HCT116 (cell line): ENCODE measurements around the gene DEFB123. TPM values are rescaled to one million over a fixed set of nuclear protein-coding genes. Genes with fewer than 3 reads are reported as not detected.

Experiments
- ATAC-seq: fragments of 200-7000 bp; cut with Tn5 transposase; 2 replicates; pipeline ENCODE4 v1.9.1; 2020; ENCODE audit warnings: mild to moderate bottlenecking, moderate library complexity
- BruUV-seq: library from RNA; stranded (reverse); fragments of 400-500 nt; replicated peaks from 2 replicates; lab custom pipeline; 2021; lab: Mats Ljungman, UMichigan
- CTCF ChIA-PET: fragments of 300-600 bp; sonication (Branson Sonifier 250); formaldehyde crosslinking; loops from one replicate; lab custom pipeline; 2021; ENCODE audit warnings: antibody characterized with exemption; lab: Charles Lee
- POLR2A ChIA-PET: fragments of 300-600, 350-600 bp; sonication (Branson Sonifier 250); formaldehyde crosslinking; loops from one replicate; lab custom pipeline; 2021; ENCODE audit warnings: antibody characterized with exemption; lab: Charles Lee
- RAD21 ChIA-PET, 2 experiments: fragments of 300-600 bp; sonication (Branson Sonifier 250); formaldehyde crosslinking; loops; one replicate each; lab custom pipeline; 2023; ENCODE audit warnings: low total read pairs in 2 of 2; ENCODE audit not compliant: uncharacterized antibody in 2 of 2, unreplicated experiment in 2 of 2, low non-redundant PET in 1 of 2; lab: Charles Lee
- DNase-seq: peaks from one replicate; pipeline ENCODE4 v3.0.0-alpha.2; 2010; ENCODE audit warnings: low read depth, low spot score
- H2AFZ ChIP-seq: fragments of 200-600 bp; shearing (Covaris generic), sonication (generic); 2 replicates; pipeline ENCODE4 v1.6.1; 2017; ENCODE audit warnings: low read depth, mixed run types, mixed read lengths, antibody characterized with exemption, low read length; ENCODE audit not compliant: poor library complexity, severe bottlenecking
- H3K27ac ChIP-seq: 2 replicates; pipeline ENCODE4 v1.5.1; 2012; ENCODE audit warnings: low read depth, low read length
- H3K27me3 ChIP-seq: fragments of 200-600 bp; sonication (generic); 2 replicates; pipeline ENCODE4 v1.6.1; 2016; ENCODE audit warnings: mixed run types, low read length, mixed read lengths; ENCODE audit not compliant: insufficient read depth
- H3K36me3 ChIP-seq, 2 experiments: fragments of 200-500 bp in 1 of 2; fragments of 200-600 bp in 1 of 2; sonication (Bioruptor generic) in 1 of 2; sonication (generic) in 1 of 2; 2 replicates each; pipeline versions ENCODE4 v1.5.1 to v1.6.1; 2014 to 2016; ENCODE audit warnings: low read length in 2 of 2, inconsistent platforms in 1 of 2, mixed read lengths in 1 of 2, mixed run types in 1 of 2; ENCODE audit not compliant: insufficient read depth in 2 of 2, control insufficient read depth in 1 of 2
- H3K4me1 ChIP-seq, 2 experiments: fragments of 200-600 bp in 1 of 2; sonication (generic) in 1 of 2; 2 replicates each; pipeline versions ENCODE4 v1.5.1 to v1.6.1; 2012 to 2017; ENCODE audit warnings: low read length in 2 of 2, inconsistent platforms in 1 of 2, mild to moderate bottlenecking in 1 of 2, mixed read lengths in 1 of 2, mixed run types in 1 of 2, moderate library complexity in 1 of 2; ENCODE audit not compliant: insufficient read depth in 2 of 2, control insufficient read depth in 1 of 2
- H3K4me2 ChIP-seq: fragments of 200-600 bp; sonication (generic); 2 replicates; pipeline ENCODE4 v1.6.1; 2017; ENCODE audit warnings: mixed run types, low read length, mixed read lengths
- H3K4me3 ChIP-seq, 2 experiments: fragments of 200-600 bp in 1 of 2; sonication (generic) in 1 of 2; replicated peaks in 1 of 2; 2 replicates each; pipeline ENCODE4 v1.5.1; 2011 to 2016; ENCODE audit warnings: low read length in 2 of 2, control low read depth in 1 of 2, low read depth in 1 of 2, mild to moderate bottlenecking in 1 of 2, mixed read lengths in 1 of 2, mixed run types in 1 of 2
- H3K79me2 ChIP-seq: fragments of 200-600 bp; sonication (generic); 2 replicates; pipeline ENCODE4 v1.6.1; 2017; ENCODE audit warnings: mild to moderate bottlenecking, mixed run types, low read length, moderate library complexity, mixed read lengths; ENCODE audit not compliant: insufficient read depth
- H3K9ac ChIP-seq: fragments of 200-600 bp; sonication (generic); 2 replicates; pipeline ENCODE4 v1.6.1; 2016; ENCODE audit warnings: low read length, mixed read lengths
- H3K9me2 ChIP-seq: fragments of 200-600 bp; sonication (generic), shearing (Covaris generic); 2 replicates; pipeline ENCODE4 v1.6.1; 2017; ENCODE audit warnings: mixed run types, mild to moderate bottlenecking, moderate library complexity; ENCODE audit not compliant: insufficient read depth
- H3K9me3 ChIP-seq, 2 experiments: fragments of 200-500 bp in 1 of 2; fragments of 200-600 bp in 1 of 2; sonication (Bioruptor generic) in 1 of 2; sonication (generic) in 1 of 2; 2 replicates each; pipeline ENCODE4 v1.6.1; 2014 to 2017; ENCODE audit warnings: low read length in 2 of 2, mixed read lengths in 2 of 2, inconsistent platforms in 1 of 2, low read depth in 1 of 2, mild to moderate bottlenecking in 1 of 2, mixed run types in 1 of 2, moderate library complexity in 1 of 2; ENCODE audit not compliant: control insufficient read depth in 1 of 2, insufficient read depth in 1 of 2
- H4K20me1 ChIP-seq: fragments of 200-600 bp; sonication (generic), shearing (Covaris generic); 2 replicates; pipeline ENCODE4 v1.6.1; 2017; ENCODE audit warnings: mixed run types, mild to moderate bottlenecking, moderate library complexity; ENCODE audit not compliant: insufficient read depth
- ATF3 ChIP-seq: IDR thresholded peaks from 2 replicates; pipeline ENCODE4 v1.6.1; 2012
- CBX3 ChIP-seq: IDR thresholded peaks from 2 replicates; pipeline ENCODE4 v1.6.1; 2012; ENCODE audit warnings: low read depth
- CEBPB ChIP-seq: IDR thresholded peaks from 2 replicates; pipeline ENCODE4 v1.6.1; 2012; ENCODE audit warnings: low read depth
- EGR1 ChIP-seq: IDR thresholded peaks from 2 replicates; pipeline ENCODE4 v1.6.1; 2012; ENCODE audit warnings: low read depth
- ELF1 ChIP-seq: IDR thresholded peaks from 2 replicates; pipeline ENCODE4 v1.6.1; 2012; ENCODE audit warnings: low read depth, borderline replicate concordance
- EZH2 ChIP-seq: fragments of 200-600 bp; sonication (generic); IDR thresholded peaks from 2 replicates; pipeline ENCODE4 v1.6.1; 2017; ENCODE audit warnings: antibody characterized with exemption, mixed run types
- EZH2phosphoT487 ChIP-seq: fragments of 200-600 bp; IDR thresholded peaks from 2 replicates; pipeline ENCODE4 v1.6.1; 2018; ENCODE audit warnings: antibody characterized with exemption, borderline replicate concordance
- FOSL1 ChIP-seq: IDR thresholded peaks from 2 replicates; pipeline ENCODE4 v1.6.1; 2012; ENCODE audit warnings: low read depth
- MAX ChIP-seq: IDR thresholded peaks from 2 replicates; pipeline ENCODE4 v1.6.1; 2012
- POLR2A ChIP-seq: IDR thresholded peaks from 2 replicates; pipeline ENCODE4 v1.7.0; 2011; ENCODE audit warnings: borderline replicate concordance; ENCODE audit not compliant: insufficient read depth, insufficient read length; ENCODE audit errors: extremely low read depth
- POLR2AphosphoS5 ChIP-seq: IDR thresholded peaks from 2 replicates; pipeline ENCODE4 v1.6.1; 2011; ENCODE audit warnings: mild to moderate bottlenecking, low read depth, low read length, moderate library complexity
- SIN3A ChIP-seq: IDR thresholded peaks from 2 replicates; pipeline ENCODE4 v1.6.1; 2012; ENCODE audit warnings: low read depth
- SP1 ChIP-seq: IDR thresholded peaks from 2 replicates; pipeline ENCODE4 v1.6.1; 2012; ENCODE audit warnings: low read depth
- SRF ChIP-seq: IDR thresholded peaks from 2 replicates; pipeline ENCODE4 v1.6.1; 2012; ENCODE audit warnings: low read depth
- TCF7L2 ChIP-seq: IDR thresholded peaks from 2 replicates; pipeline ENCODE4 v1.7.0; 2011; ENCODE audit warnings: borderline replicate concordance, inconsistent platforms; ENCODE audit not compliant: insufficient read depth, insufficient read length; ENCODE audit errors: extremely low read depth
- YY1 ChIP-seq: IDR thresholded peaks from 2 replicates; pipeline ENCODE4 v1.6.1; 2011; ENCODE audit warnings: low read length, low read depth, moderate library complexity, mild to moderate bottlenecking; ENCODE audit not compliant: insufficient replicate concordance; ENCODE audit errors: extremely low read depth
- ZFX ChIP-seq: fragments of 450-650 bp; IDR thresholded peaks from 2 replicates; pipeline ENCODE4 v1.6.1; 2017
- ZNF274 ChIP-seq: fragments of 200-500 bp; sonication (Bioruptor generic); IDR thresholded peaks from 2 replicates; pipeline ENCODE4 v1.6.1; 2014; ENCODE audit warnings: mild to moderate bottlenecking, low read depth, low read length, inconsistent platforms
- intact Hi-C: fragments of 100-400 bp; cut with micrococcal nuclease; formaldehyde crosslinking; loops from 2 replicates; pipeline ENCODE4 v1.10.0; 2022
- total RNA-seq: library from RNA; stranded (reverse); gene quantifications from one replicate; pipeline ENCODE4 v1.2.1, GENCODE V29; 2021; ENCODE audit not compliant: unreplicated experiment

The DEFB123 gene
- total RNA-seq, 1 experiment from 2014 or later = not detected

GRCh38 chr20:31430568-31431115 lies 9.8 kb upstream of the DEFB123 start:
- DNase-seq (no peak), ATAC-seq (no peak)
- H3K79me2 ChIP-seq = no peaks in the 10 kb centered on the region
- TF ChIP-seq MAX = no peak
- TF ChIP-seq EGR1 = no peak
- no peak for TF ChIP-seq SRF
- no peak for TF ChIP-seq EZH2
- TF ChIP-seq TCF7L2 = no peak
- TF ChIP-seq ZFX = no peak
- TF ChIP-seq ATF3 = no peak
- no peak for TF ChIP-seq YY1
- no peak for TF ChIP-seq FOSL1
- no peak for TF ChIP-seq CBX3
- TF ChIP-seq SIN3A = no peak
- TF ChIP-seq SP1 = no peak
- TF ChIP-seq ELF1 = no peak
- TF ChIP-seq EZH2phosphoT487 = no peak
- no peak for TF ChIP-seq POLR2A
- no peak for TF ChIP-seq POLR2AphosphoS5
- TF ChIP-seq ZNF274 = no peak
- no peak for TF ChIP-seq CEBPB
- intact Hi-C loops = no loop called here
- POLR2A ChIA-PET = interaction anchor here (1.0 kb wide), 1 partner anchor 10 kb away, joined by 3 read pairs; the partner anchor contains the start of gene DEFB123
- no peak overlapping the region for H3K4me3 ChIP-seq
- BruUV-seq = no TSS peak
- no peaks in the 10 kb centered on the region for H4K20me1 ChIP-seq
- CTCF ChIA-PET = interaction anchor here (1.0 to 2.5 kb wide), 3 partner anchors 10 to 29 kb away, joined by 3 to 7 read pairs (median 4); partner anchors contain the start of gene DEFB123
- H3K27me3 ChIP-seq = no peaks in the 10 kb centered on the region
- H3K9me2 ChIP-seq = no peaks in the 10 kb centered on the region
- H3K9me3 ChIP-seq = no peaks in the 10 kb centered on the region
- no peak overlapping the region for H2AFZ ChIP-seq
- no peak overlapping the region for H3K27ac ChIP-seq
- H3K9ac ChIP-seq = no peak overlapping the region
- RAD21 ChIA-PET = no interaction called here
- no peak overlapping the region for H3K4me2 ChIP-seq
- no peaks in the 10 kb centered on the region for H3K36me3 ChIP-seq
- no peaks in the 10 kb centered on the region for H3K4me1 ChIP-seq
